Neuronal stem cell (in vitro differentiated cells): ENCODE measurements around the gene ABHD2.

Experiments used
- DNase-seq: peaks from one replicate; pipeline ENCODE4 v3.0.0-alpha.2; 2013; ENCODE audit warnings: low spot score
- H2AFZ ChIP-seq: one replicate; pipeline ENCODE4 v1.6.1; 2013; ENCODE audit warnings: mild to moderate bottlenecking, low read length, inconsistent platforms
- H2AK5ac ChIP-seq: 2 replicates; pipeline ENCODE4 v1.6.1; 2013; ENCODE audit warnings: low read depth, mild to moderate bottlenecking, inconsistent platforms, low read length, moderate library complexity, mixed read lengths
- H2BK120ac ChIP-seq: 2 replicates; pipeline ENCODE4 v1.6.1; 2013; ENCODE audit warnings: low read depth, mild to moderate bottlenecking, inconsistent platforms, low read length, moderate library complexity, mixed read lengths
- H2BK12ac ChIP-seq: one replicate; pipeline ENCODE4 v1.6.1; 2013; ENCODE audit warnings: low read length, inconsistent platforms
- H2BK15ac ChIP-seq: 2 replicates; pipeline ENCODE4 v1.6.1; 2013; ENCODE audit warnings: mild to moderate bottlenecking, low read length, inconsistent platforms, mixed read lengths
- H2BK5ac ChIP-seq: one replicate; pipeline ENCODE4 v1.6.1; 2013; ENCODE audit warnings: inconsistent platforms, mild to moderate bottlenecking, low read length, moderate library complexity
- H3K14ac ChIP-seq: one replicate; pipeline ENCODE4 v1.6.1; 2013; ENCODE audit warnings: low read length, inconsistent platforms
- H3K18ac ChIP-seq: 2 replicates; pipeline ENCODE4 v1.6.1; 2013; ENCODE audit warnings: low read length, inconsistent platforms
- H3K23ac ChIP-seq: 2 replicates; pipeline ENCODE4 v1.6.1; 2013; ENCODE audit warnings: low read depth, mild to moderate bottlenecking, mixed read lengths, low read length, inconsistent platforms; ENCODE audit not compliant: poor library complexity
- H3K27ac ChIP-seq: replicated peaks from 3 replicates; pipeline ENCODE4 v1.5.1; 2013; ENCODE audit warnings: low read length, inconsistent platforms
- H3K27me3 ChIP-seq, 3 experiments: 2 replicates each; pipeline ENCODE4 v1.6.1; 2013; ENCODE audit warnings: low read length in 3 of 3, mild to moderate bottlenecking in 2 of 3, inconsistent platforms in 1 of 3, low read depth in 1 of 3, mixed read lengths in 1 of 3, moderate library complexity in 1 of 3; ENCODE audit not compliant: control insufficient read depth in 3 of 3, insufficient read depth in 3 of 3
- H3K36me3 ChIP-seq, 2 donors: replicated peaks in 1 of 2; 2 replicates each; pipeline ENCODE4 v1.6.1; 2013; ENCODE audit warnings: low read length in 2 of 2; ENCODE audit not compliant: control insufficient read depth in 2 of 2, insufficient read depth in 2 of 2
- H3K4ac ChIP-seq: 2 replicates; pipeline ENCODE4 v1.6.1; 2013; ENCODE audit warnings: inconsistent platforms, mild to moderate bottlenecking, low read length, moderate library complexity
- H3K4me1 ChIP-seq, 2 donors: 1 replicate in 1 of 2; 2 replicates in 1 of 2; pipeline ENCODE4 v1.6.1; 2013; ENCODE audit warnings: low read length in 2 of 2, low read depth in 1 of 2; ENCODE audit not compliant: control insufficient read depth in 2 of 2, insufficient read depth in 1 of 2
- H3K4me2 ChIP-seq: one replicate; pipeline ENCODE4 v1.6.1; 2013; ENCODE audit warnings: mild to moderate bottlenecking, low read length, inconsistent platforms; ENCODE audit not compliant: insufficient read depth, poor library complexity, severe bottlenecking
- H3K4me3 ChIP-seq, 2 donors: 2 replicates each; pipeline ENCODE4 v1.5.1; 2013; ENCODE audit warnings: low read length in 2 of 2, mild to moderate bottlenecking in 2 of 2, inconsistent platforms in 1 of 2, moderate library complexity in 1 of 2
- H3K79me1 ChIP-seq: one replicate; pipeline ENCODE4 v1.6.1; 2013; ENCODE audit warnings: low read depth, mild to moderate bottlenecking, inconsistent platforms, low read length, moderate library complexity
- H3K9ac ChIP-seq: one replicate; pipeline ENCODE4 v1.6.1; 2013; ENCODE audit warnings: mild to moderate bottlenecking, low read depth, low read length, inconsistent platforms; ENCODE audit not compliant: poor library complexity
- H3K9me3 ChIP-seq, 2 donors: replicated peaks in 1 of 2; 2 replicates each; pipeline versions ENCODE3 to v1.6.1; 2013; ENCODE audit warnings: low read length in 2 of 2, mild to moderate bottlenecking in 2 of 2, inconsistent platforms in 1 of 2, low read depth in 1 of 2, mixed read lengths in 1 of 2, moderate library complexity in 1 of 2; ENCODE audit not compliant: control insufficient read depth in 2 of 2, insufficient read depth in 1 of 2
- H4K8ac ChIP-seq: one replicate; pipeline ENCODE4 v1.6.1; 2013; ENCODE audit warnings: low read depth, mild to moderate bottlenecking, inconsistent platforms, low read length, moderate library complexity
- H4K91ac ChIP-seq: one replicate; pipeline ENCODE4 v1.6.1; 2013; ENCODE audit warnings: low read length, low read depth, mild to moderate bottlenecking, inconsistent platforms; ENCODE audit not compliant: poor library complexity
- WGBS, 2 donors: extraction: QIAGEN DNeasy Blood & Tissue Kit; methylation state at CpG; one replicate each; pipeline ENCODE4 v1.1.7; 2013; ENCODE audit warnings: missing lambda C conversion rate in 2 of 2, mixed read lengths in 1 of 2; ENCODE audit not compliant: insufficient read length in 2 of 2, insufficient replicate concordance in 1 of 2; ENCODE audit errors: extremely low coverage in 2 of 2; 5-methylcytosine and 5-hydroxymethylcytosine counted together

The ABHD2 gene

DNA sequence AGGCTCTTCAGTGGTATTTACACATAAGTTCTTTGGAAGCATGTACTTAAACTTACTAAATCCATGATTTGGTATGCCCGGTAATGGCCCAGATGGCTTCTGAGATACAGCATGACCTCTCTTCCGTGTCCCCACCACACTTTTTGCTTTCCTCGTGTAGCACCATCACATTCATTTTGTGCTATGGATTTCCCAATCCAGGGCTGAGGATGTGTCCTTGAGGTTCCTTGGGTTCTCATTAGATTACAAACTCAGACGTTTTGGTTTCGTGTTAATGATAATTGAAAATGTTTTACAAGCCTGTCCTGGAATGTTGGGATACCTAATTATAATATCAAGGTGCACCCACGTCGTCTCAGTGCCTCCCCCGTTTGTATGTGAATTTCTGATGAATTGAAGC is 7.3 kb downstream of the ABHD2 start:
- Histone ChIP-seq H3K4me1 (peaks cover 2 to 5% of the 10 kb centered on the region in 2 donors), H3K4me2 (no peak overlapping the region), H2AFZ (no peak overlapping the region), H2BK5ac (no peak overlapping the region), H2BK15ac (no peak overlapping the region), H3K27me3 (no peaks in the 10 kb centered on the region), H3K27ac (no peak overlapping the region), H4K8ac (no peak overlapping the region), H3K23ac (no peak overlapping the region), H2AK5ac (no peak overlapping the region), H3K9ac (no peak overlapping the region), H2BK120ac (no peak overlapping the region), H3K4ac (no peak overlapping the region), H3K36me3 (no peaks in the 10 kb centered on the region), H2BK12ac (no peak overlapping the region), H3K9me3 (no peaks in the 10 kb centered on the region), H3K4me3 (no peak overlapping the region), H3K79me1 (peaks cover 1% of the 10 kb centered on the region), H3K14ac (no peak overlapping the region), H3K18ac (no peak overlapping the region), H4K91ac (no peak overlapping the region)
- WGBS, 2 donors = no CpG with 5 or more reads among the region's 8 CpGs
- no peak for DNase-seq

DNA sequence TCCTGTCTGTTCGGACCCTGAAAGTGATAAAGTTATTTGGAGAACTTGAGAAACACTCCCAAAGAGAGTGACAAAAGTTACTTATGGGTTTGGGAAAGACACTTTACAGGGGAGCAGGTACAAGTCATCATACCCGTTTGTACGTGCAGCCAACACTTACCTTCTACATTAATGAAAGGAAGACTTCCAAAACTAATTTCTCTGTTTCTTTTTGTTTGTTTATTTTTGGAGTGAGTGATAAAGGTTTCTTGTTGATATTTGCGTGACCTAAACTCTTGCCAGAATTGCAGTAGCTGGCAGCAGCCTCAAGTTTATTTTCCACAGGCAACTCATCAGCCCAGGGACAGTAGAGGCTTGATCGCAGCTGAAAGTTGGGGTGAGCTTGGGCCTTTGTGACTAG is 8.4 kb downstream of the ABHD2 start:
- no peak overlapping the region for H3K14ac ChIP-seq
- no peak overlapping the region for H4K8ac ChIP-seq
- H3K9ac ChIP-seq = no peak overlapping the region
- no peak overlapping the region for H3K27ac ChIP-seq
- no peak overlapping the region for H2BK12ac ChIP-seq
- no CpG with 5 or more reads among the region's 5 CpGs for WGBS, 2 donors
- no peak overlapping the region for H3K4me2 ChIP-seq
- no peaks in the 10 kb centered on the region for H3K9me3 ChIP-seq
- H3K36me3 ChIP-seq = no peaks in the 10 kb centered on the region
- H2BK5ac ChIP-seq = no peak overlapping the region
- peaks cover 2 to 3% of the 10 kb centered on the region in 2 donors for H3K4me1 ChIP-seq
- no peak overlapping the region for H2BK15ac ChIP-seq
- no peak overlapping the region for H3K4ac ChIP-seq
- H3K23ac ChIP-seq = no peak overlapping the region
- no peak overlapping the region for H4K91ac ChIP-seq
- peaks cover 1% of the 10 kb centered on the region for H3K79me1 ChIP-seq
- no peaks in the 10 kb centered on the region for H3K27me3 ChIP-seq
- H3K18ac ChIP-seq = no peak overlapping the region
- no peak overlapping the region for H2AK5ac ChIP-seq
- H2AFZ ChIP-seq = no peak overlapping the region
- H2BK120ac ChIP-seq = no peak overlapping the region
- no peak overlapping the region for H3K4me3 ChIP-seq
- DNase-seq = no peak

DNA sequence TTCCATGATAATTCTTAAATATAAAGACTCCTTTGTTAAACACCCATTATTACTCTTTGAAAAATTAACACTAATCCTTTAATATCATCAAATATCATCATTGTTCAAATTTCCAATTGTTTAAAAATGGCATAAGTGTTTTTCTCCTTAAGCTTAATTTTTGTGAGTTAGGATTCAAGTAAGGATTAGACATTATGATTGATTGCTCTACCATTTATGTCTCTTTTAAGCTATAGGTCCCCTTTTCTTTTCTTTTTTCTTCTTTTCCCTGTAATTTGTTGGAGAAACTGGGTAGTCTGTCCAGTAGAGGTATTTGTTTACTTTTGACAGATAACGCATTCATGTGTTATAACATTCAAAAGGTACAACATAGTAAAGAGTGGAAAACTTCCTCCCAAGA is 9.1 kb downstream of the ABHD2 start:
- no peak overlapping the region for H3K14ac ChIP-seq
- peaks cover 1% of the 10 kb centered on the region for H3K79me1 ChIP-seq
- no peak overlapping the region for H2BK12ac ChIP-seq
- no peak overlapping the region for H3K18ac ChIP-seq
- H3K9ac ChIP-seq = no peak overlapping the region
- no peak overlapping the region for H3K4ac ChIP-seq
- H3K4me3 ChIP-seq = no peak overlapping the region
- no peak overlapping the region for H3K23ac ChIP-seq
- no peak overlapping the region for H3K4me2 ChIP-seq
- H4K8ac ChIP-seq = no peak overlapping the region
- H2BK15ac ChIP-seq = no peak overlapping the region
- no peak overlapping the region for H2BK5ac ChIP-seq
- H2BK120ac ChIP-seq = no peak overlapping the region
- H3K9me3 ChIP-seq = no peaks in the 10 kb centered on the region
- no peak for DNase-seq
- no peak overlapping the region for H2AK5ac ChIP-seq
- no peak overlapping the region for H4K91ac ChIP-seq
- no peak overlapping the region for H3K27ac ChIP-seq
- H3K36me3 ChIP-seq = no peaks in the 10 kb centered on the region
- no peaks in the 10 kb centered on the region for H3K27me3 ChIP-seq
- no CpG with 5 or more reads among the region's 1 CpG for WGBS, 2 donors
- H3K4me1 ChIP-seq = peaks cover 2 to 3% of the 10 kb centered on the region in 2 donors
- no peak overlapping the region for H2AFZ ChIP-seq

DNA sequence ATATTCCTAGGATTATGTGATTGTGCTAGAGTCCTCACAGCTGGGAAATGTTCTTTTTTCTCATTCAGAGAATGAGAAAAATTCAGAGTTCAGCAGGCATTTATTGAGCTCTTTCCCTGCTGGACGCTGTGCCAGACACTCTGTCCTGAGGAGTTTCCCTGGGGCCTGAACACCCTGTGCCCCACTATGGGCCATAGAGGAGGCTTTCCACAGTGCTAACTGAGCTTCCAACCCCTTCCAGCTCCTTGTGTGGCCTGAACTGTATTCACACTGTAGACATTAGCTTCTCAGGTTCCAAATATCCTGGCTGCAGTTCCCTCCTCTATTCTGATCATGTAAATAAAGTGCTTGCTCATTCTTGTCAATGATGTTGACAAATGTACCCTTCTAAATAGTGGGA is 10.0 kb downstream of the ABHD2 start:
- Histone ChIP-seq H2AFZ (no peak overlapping the region), H3K4ac (no peak overlapping the region), H2BK15ac (no peak overlapping the region), H3K4me2 (no peak overlapping the region), H2AK5ac (no peak overlapping the region), H3K4me3 (no peak overlapping the region), H3K18ac (no peak overlapping the region), H3K36me3 (no peaks in the 10 kb centered on the region), H3K27me3 (no peaks in the 10 kb centered on the region), H2BK120ac (no peak overlapping the region), H4K8ac (no peak overlapping the region), H3K14ac (no peak overlapping the region), H3K23ac (peak overlapping the region; percentile 56), H2BK5ac (no peak overlapping the region), H3K9me3 (no peaks in the 10 kb centered on the region), H3K4me1 (no peaks in the 10 kb centered on the region), H3K9ac (no peak overlapping the region), H3K79me1 (peaks cover 1% of the 10 kb centered on the region), H2BK12ac (no peak overlapping the region), H4K91ac (no peak overlapping the region), H3K27ac (no peak overlapping the region)
- WGBS, 2 donors = no CpG with 5 or more reads among the region's 1 CpG
- no peak for DNase-seq
